UCSD-AML1 (cell line): ENCODE data around the gene MKLN1.
A peak's percentile ranks its signal among the peaks of the same experiment; 100 is the strongest.
"Not testable (repeated sequence)": the region's sequence is repeated elsewhere in the genome, so short reads cannot be mapped to it uniquely, and the experiment has no call there.

Source experiments
- DNase-seq: peaks from one replicate; lab custom pipeline; 2025; ENCODE audit not compliant: unreplicated experiment; lab: John Stamatoyannopoulos, UW

MKLN1 gene

GRCh38 chr7:131327626-131328376, at the start of gene MKLN1:
Gene MKLN1, plus strand, starts transcription at chr7:131327876. Its CDS starts 24 bp downstream, at chr7:131327900.
- DNase-seq = peak; percentile 82

- DNase-seq = no peak
Measured at GRCh38 chr7:131279044-131279443, 48.6 kb upstream of the MKLN1 start.

GRCh38 chr7:131281266-131282048, 46.2 kb upstream of the MKLN1 start:
- no peak for DNase-seq

GRCh38 chr7:131284702-131285419, 42.8 kb upstream of the MKLN1 start:
- no peak for DNase-seq

- no peak for DNase-seq
Measured at GRCh38 chr7:131285556-131285955, 42.1 kb upstream of the MKLN1 start.

- DNase-seq = no peak
Measured at GRCh38 chr7:131288450-131288849, 39.2 kb upstream of the MKLN1 start.

- DNase-seq = no peak
Measured at GRCh38 chr7:131289051-131289450, 38.6 kb upstream of the MKLN1 start.

GRCh38 chr7:131292141-131292905, 35.4 kb upstream of the MKLN1 start:
- no peak for DNase-seq

- no peak for DNase-seq
Measured at GRCh38 chr7:131293018-131293417, 34.7 kb upstream of the MKLN1 start.

- no peak for DNase-seq
Measured at GRCh38 chr7:131294553-131294952, 33.1 kb upstream of the MKLN1 start.

- no peak for DNase-seq
Measured at GRCh38 chr7:131298608-131298992, 29.1 kb upstream of the MKLN1 start.

GRCh38 chr7:131299074-131299473, 28.6 kb upstream of the MKLN1 start:
- no peak for DNase-seq

GRCh38 chr7:131300078-131300477, 27.6 kb upstream of the MKLN1 start:
- no peak for DNase-seq

- DNase-seq = no peak
Measured at GRCh38 chr7:131300572-131301466, 26.9 kb upstream of the MKLN1 start.

- DNase-seq = no peak
Measured at GRCh38 chr7:131302446-131302845, 25.2 kb upstream of the MKLN1 start.

- DNase-seq = no peak
Measured at GRCh38 chr7:131302876-131303707, 24.6 kb upstream of the MKLN1 start.

- no peak for DNase-seq
Measured at GRCh38 chr7:131305152-131305551, 22.5 kb upstream of the MKLN1 start.

- not testable (repeated sequence) for DNase-seq
Measured at GRCh38 chr7:131306041-131306440, 21.6 kb upstream of the MKLN1 start.

GRCh38 chr7:131306777-131307176, 20.9 kb upstream of the MKLN1 start:
- no peak for DNase-seq
